GM21367 (cell line): Measurements from ENCODE around the gene TNF.

Experiments
- ATAC-seq: cut with Tn5 transposase; IDR thresholded peaks from one replicate; pipeline ENCODE4 v1.9.1; 2021; ENCODE audit not compliant: unreplicated experiment

TNF gene

GRCh38 chr6:31626952-31627351, 51.6 kb downstream of the TNF start:
- ATAC-seq: no peak

GRCh38 chr6:31627690-31628287, 52.4 kb downstream of the TNF start:
- no peak for ATAC-seq
